Ecto neural progenitor cell (in vitro differentiated cells): ENCODE measurements around the gene APLP2.
"Not testable (repeated sequence)": the region's sequence is repeated elsewhere in the genome, so short reads cannot be mapped to it uniquely, and the experiment has no call there.

Source experiments
- DNase-seq: peaks from one replicate; pipeline ENCODE4 v3.0.0-alpha.2; 2018; ENCODE audit warnings: low spot score

APLP2 gene

DNA sequence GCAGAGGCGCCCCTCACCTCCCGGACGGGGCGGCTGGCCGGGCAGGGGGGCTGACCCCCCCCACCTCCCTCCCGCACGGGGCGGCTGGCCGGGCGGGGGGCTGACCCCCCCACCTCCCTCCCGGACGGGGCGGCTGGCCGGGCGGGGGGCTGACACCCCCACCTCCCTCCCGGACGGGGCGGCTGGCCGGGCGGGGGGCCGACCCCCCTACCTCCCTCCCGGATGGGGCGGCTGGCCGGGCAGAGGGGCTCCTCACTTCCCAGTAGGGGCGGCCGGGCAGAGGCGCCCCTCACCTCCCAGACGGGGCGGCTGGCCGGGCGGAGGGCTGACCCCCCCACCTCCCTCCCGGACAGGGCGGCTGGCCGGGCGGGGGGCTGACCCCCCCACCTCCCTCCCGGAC, 21.5 kb downstream of the APLP2 start:
- DNase-seq: not testable (repeated sequence)

DNA sequence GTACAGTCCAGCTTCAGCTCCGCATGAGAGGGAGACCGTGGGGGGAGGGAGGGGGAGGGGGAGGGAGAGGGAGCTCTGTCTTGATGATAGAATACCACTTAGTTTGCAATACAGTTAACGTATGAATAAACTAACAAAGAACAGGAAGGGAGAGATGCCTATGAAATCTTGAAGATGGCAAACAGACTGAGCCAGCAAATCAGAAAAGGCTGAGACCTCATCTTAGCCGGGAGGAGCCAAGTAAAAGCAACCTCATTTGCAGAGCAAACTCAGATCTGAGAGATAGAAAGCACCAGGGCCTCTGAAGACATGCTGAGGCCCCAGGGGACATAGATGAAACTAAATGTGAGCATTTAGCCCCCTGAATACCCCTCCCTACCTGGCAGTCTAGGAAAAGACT, 23.0 kb downstream of the APLP2 start:
- no peak for DNase-seq

DNA sequence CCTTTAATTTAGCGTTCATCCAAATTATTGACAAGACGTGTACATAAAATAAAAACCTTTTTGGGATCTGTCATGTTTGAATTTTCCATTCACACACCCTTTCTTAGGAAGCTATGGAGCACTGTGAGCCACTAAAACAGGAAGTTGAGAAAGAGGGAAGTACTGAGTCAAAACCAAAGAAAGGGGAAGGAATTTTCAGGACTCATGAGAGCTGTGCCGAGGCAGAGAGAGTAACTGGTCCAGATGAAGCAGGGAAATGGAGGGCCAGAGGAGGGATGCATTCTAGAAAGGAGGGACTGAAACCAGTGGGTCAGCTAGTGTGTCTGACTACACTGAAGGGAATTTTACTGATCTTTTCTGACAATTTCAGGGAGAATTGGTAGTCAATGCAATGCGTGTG, 24.9 kb downstream of the APLP2 start:
- DNase-seq: no peak

DNA sequence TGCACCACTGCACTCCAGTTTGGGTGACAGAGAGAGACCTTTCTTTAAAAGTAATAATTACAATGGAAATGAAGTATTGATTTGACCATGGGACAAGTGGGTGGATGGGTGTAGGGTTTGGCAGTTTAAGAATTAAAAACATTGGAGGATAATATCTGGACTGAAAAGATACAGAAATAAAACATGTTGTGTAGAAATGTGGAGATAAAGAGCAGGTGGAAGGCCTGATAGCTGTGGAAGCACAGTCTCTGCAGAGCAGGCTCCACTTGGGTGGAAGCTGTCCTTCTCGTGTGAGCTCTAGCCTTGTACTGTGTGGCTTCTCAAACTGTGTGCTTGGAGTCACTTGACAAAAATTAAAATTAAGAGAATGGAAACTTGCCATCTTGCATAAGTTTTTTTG, 25.6 kb downstream of the APLP2 start:
- no peak for DNase-seq

DNA sequence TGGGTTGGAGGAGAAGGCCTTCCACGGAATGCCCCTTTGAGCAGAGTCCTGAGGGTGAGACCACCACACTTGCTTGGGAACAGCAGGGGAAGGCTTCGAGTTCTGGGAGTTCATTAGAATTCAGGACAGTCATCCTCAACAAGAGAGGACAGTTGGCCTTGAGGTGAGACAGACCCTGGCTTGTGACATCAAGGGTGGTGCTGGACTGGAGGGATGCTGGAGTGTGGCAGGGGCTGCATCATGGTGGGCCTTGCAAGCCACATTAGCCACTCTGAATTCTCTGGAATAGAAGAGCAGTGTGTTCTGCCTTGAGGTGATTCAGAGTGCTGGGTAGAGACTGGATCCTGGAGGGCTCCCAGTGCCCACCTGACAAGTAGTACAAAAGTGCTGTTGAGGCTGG, 26.3 kb downstream of the APLP2 start:
- DNase-seq: no peak

DNA sequence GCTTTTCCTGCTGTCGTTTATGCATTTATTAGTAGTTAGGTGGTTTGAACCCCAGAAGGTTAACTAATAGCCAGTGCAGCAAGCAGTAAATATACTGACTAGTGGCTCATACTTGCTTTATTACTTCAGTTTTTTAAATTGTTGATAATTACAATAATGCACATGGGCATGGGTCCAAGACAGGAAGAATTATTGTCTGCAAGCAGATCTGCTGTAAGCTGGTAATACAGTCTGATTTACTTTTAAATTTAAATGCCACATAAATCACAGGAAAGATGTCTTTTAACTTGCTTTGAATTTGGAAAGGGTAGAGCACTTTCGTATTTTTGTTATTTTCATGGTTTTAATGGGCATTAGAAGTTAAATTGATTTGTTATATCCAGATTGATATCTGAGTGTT, 27.1 kb downstream of the APLP2 start:
- DNase-seq: no peak

DNA sequence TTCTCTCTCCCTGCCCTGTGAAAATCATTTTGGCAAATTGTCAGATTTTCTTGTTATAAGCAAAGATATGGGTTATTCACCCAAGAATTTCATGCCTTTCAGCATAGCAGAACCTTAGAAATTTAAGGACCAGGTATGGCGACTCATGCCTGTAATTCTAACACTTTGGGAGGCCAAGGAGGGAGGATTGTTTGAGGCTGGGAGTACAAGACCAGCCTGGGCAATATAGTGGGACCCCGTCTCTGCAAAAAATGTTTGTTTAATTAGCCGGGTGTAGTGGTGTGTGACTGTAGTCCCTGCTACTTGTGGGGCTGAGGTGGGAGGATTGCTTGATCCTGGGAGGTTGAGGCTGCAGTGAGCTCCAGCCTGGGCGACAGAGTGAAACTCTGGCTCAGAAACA, 27.6 kb downstream of the APLP2 start:
- no peak for DNase-seq

DNA sequence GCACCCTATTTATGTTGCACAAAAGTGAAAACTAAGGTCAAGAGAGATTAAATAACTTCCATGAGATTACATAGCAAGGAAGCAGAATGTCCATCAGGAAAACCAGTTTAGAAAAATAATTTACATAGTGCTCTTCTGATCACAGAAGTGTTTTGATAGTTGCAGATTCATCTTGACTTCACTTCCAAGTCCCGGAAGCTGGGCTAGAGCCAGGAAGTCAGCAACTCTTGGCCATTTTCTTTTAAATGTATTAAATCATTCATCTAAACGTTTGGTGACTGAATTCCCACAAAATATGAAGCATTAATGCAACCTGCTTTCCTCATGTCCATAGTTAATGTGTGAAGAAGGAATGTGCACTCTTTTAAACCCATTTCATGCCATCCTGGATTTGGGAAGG, 29.7 kb downstream of the APLP2 start:
- DNase-seq: no peak

DNA sequence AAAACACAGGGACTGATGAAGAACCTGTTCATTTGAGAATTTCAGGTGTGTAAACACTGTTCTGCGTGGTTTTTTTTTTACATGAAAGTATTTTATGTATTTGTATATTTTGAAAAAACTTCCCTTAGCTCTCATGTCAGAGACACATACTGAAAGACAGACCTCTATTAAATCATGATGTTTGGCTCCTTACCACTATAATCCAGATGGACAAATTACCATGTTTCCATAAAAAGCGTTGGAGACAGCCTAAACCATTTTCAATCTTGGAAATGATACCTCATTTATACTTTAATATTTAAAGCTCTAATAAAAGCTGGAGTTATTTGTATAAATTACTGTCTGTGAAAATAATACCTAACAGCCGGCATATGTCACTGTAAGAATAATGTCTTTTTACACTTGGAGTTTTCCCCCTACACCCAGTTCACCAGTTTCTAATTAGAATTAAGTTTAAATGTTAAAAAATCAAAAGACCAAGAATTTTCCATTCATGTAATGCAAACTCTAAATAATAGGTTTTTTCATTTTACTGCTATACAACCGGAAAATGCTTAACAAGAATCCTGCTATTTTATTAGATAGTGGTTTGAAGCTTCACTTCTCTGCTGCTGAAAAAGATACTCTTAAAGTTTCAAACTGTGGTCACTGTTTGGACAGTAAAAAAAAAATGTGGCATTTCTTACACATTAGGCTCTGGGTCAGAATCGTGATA, 30.8 kb downstream of the APLP2 start:
- DNase-seq: no peak

DNA sequence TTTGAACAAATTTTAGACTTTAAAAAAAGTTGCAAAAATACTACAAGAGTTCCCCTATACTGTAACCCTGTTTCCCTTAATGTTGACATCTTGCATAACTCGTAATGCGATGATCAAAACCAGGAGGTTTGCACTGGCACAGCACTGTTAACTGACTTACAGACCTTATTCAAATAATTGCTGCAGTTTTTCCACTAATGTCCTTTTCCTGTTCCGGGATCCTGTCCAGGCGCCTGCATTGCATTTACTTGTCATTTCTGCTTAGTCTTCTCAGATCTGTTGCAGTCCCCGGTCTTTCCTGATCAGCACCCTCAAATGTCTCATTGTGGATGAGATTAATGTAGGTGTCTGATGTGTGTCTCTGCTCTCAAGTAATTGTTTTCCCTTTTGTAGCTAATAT, 32.0 kb downstream of the APLP2 start:
- DNase-seq: no peak

DNA sequence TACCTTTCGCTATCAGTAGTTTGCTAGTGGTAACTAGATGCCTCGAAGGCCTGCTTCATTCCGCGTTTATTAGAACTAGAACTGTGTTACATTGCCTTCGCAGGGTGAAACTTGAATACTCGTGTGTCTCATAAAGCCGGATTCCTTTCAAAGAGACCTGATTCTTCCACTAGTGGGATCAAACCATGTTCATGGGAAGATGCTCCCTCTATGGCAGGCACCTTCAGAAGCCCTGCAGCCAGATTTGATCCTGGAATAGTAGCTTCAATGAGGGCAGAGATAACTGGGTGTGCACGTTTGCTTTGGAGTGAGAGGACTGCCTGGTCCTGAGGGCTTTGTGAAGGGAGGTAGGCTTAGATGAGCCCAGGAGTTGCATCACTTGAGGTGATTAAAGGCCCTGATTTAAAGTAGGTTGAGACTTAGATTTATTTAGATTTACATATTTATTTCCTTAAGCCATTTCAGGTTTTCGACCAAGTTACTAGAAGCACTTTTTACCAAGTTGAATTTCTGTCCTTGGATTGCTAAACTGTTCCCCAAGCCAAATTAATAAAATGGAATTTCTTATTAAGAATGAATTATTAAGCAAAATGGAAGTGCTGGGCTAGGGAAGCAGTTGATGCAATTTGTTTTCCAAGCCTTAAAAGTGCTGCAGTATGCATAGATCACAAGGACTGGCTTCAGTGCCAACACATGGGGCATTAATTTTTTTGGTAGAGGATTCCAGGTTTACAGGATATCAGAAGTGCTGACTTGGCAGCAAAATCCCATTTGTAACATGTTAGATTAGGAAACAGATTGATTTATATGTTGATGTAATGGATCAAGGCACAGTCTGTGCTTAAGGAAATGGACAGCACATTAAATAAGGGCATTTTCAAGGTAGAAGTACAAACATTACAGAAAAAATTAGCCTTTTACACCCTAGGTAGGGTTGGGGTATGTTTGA, 32.9 kb downstream of the APLP2 start:
- DNase-seq: no peak

DNA sequence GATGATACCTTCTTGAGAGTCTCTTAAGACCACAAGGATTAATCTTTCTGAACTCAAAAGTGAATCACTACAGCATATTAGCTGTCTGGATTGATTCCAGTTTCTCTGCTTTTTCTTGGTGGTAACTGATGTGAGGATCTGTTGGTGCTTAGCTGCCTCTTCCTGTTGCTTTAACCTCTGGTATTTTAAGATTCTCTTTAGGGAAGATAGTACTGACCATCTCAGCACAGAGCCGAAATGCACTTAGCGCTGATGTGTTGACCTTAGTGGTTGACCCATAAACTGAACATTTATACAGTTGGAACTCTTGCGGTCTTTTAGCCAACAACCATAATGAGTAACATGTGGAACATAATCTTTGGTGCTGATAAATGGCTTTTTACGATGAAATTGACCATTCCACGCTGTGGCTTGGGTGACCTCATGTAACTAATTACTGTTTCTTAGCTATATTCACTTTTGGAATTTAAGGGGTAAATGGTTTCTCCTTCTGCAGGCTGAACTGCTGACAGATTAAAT, 33.7 kb downstream of the APLP2 start:
- no peak for DNase-seq

DNA sequence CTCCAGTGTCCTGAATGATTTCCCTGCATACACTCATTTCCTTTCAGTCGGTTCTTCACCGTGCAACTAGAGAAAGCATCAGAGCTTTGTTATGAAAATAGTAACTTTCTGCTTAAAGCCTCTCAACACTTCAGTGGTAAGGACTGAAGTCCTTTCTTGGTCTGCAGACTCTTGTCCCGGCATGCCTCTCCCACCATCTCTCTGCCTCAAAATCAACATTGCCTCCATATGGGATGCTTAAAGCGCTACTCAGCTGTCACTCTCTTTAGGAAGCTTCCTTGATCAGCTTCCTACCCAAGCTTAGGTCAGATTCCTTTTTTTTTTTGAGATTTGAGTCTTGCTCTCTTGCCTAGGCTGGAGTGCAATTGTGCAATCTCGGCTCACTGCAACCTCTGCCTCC, 36.7 kb downstream of the APLP2 start:
- DNase-seq: no peak

DNA sequence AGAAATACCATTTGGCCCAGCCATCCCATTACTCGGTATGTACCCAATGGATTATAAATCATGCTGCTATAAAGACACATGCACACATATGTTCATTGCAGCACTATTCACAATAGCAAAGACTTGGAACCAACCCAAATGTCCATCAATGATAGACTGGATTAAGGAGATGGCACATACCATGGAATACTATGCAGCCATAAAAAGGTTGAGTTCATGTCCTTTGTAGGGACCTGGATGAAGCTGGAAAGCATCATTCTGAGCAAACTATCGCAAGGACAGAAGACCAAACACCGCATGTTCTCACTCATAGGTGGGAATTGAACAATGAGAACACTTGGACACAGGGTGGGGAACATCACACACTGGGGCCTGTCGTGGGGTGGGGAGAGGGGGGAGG, 39.0 kb downstream of the APLP2 start:
- DNase-seq: not testable (repeated sequence)

DNA sequence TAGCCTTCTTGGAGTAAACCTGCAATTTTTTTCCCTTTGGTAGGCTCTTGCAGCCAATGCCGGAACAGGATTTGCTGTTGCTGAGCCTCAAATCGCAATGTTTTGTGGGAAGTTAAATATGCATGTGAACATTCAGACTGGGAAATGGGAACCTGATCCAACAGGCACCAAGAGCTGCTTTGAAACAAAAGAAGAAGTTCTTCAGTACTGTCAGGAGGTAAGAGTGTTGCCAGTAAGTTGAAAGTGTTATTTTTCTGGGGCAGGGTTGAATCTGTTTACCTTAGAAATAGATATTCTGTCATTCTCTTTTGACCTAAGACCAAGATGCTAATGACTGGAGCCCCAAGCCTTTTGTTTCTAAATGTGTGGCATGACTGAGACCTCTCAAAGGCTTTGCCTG, 39.7 kb downstream of the APLP2 start:
- no peak for DNase-seq

DNA sequence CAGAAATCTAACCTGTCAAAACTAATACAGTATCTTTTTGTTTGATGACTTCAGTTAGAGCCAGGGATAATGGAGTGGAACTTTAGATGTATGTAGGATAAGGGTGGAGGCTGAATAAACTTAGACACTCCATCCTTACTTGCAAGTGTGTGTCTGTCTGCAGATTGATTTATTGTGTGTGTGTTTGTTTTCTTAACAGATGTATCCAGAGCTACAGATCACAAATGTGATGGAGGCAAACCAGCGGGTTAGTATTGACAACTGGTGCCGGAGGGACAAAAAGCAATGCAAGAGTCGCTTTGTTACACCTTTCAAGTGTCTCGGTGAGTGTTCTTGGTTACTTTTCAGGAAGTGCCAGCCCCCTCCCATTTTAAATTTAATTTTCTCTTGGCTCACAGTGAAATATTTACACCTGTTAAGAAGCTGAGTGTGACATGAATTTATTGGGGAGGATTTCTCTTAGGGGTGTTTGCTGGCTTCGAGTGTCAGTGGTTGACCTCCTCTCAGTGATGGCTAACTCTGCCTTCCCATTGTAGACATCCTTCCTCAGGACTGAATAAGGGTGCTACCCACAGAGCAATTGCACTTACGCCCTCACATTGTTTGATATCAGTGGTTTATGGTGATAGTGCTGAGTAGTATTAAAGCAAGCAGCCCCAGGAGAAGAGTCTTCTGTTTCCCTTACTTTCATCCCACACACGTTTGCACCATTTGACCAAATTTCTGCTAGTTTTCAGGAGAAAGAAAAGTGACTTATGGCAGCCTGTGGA, 40.8 kb downstream of the APLP2 start:
- no peak for DNase-seq

DNA sequence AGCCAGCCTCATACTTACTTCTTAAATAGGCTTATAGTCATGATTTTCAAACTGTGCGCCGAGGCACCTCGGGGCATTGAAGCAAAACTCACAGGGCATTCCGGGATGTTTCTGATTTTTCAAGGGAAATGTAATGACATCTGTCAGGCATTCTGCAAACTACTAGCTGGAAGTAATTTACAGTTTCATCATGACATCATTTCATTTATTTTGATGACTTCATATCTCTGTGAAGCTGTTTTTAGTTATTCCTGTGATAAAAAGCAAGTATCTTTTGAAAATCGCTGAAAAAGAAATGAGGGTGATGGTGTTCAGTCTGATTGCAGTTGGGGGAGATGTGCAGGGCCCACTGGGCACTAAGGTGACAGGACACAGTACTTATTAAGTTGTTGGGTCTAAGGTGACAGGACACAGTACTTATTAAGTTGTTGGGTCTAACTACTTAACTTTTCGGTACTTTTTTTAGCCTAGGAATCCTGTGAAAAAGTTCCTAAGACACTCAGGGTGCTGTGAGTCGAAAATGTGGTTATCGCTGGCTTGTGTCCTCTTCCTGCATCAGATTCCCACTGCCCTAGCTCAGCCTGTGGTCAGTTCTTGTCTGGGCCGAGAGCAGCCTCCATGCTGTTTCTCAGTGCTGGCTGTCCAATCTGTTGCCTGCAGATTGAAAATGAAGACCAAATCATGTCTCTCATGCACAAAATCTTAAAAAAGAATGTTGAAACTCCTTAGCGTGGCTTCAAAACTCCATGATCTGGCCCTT, 42.6 kb downstream of the APLP2 start:
- no peak for DNase-seq

DNA sequence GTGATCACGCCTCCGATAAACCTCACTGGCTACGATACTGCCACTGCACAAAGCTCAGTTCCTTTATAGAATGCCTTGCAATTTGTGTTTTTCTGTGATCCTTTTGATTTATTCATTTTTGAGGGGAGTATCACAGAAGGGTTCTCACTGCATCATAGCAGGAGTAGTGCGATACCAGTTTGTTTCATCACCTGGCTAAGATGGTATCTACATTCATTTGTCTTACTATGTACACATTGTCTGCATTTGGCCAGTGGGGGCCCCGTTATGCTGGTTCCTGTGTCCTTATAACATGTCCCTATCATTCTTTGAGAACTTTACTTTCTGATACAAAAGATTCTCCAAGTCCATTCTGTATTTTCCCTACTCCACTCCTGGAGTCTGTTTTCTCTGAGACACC, 44.6 kb downstream of the APLP2 start:
- DNase-seq: no peak

DNA sequence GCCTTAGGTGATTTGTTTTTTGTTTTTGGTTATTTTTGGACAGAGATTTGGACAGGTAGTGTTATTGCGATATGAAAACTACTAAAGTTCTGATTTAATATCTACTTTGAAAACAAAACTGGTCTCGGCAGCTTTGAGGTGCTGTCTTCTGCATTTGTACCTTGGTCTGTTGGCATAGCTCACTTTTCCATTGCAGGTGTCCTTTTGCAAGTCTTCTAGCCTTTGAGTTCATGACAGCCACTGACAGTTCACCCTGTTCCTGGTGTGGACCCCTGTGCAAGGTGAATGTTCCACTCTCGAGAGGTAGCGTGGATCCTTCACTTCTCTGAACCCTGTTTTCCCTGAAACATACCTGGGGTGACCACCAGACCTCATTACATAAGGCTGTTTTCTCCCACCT, 45.0 kb downstream of the APLP2 start:
- DNase-seq: no peak

DNA sequence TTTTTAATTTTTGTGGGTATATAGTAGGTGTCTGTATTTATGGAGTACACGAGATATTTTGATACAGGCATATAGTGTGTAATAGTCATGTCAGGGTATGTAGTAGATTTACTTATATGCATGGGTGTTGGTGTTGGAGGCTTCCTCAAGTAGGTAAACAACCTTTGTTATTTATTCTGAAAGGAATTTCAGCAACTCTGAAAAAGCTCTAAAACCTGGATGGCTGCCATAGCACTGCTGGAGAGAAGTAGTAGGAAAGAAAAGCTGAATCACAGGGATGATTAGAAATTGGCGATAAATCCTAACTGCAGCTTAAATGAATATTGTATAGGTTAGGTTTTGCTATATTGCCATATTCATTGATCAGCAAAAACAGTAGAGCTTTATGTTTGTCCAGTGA, 45.5 kb downstream of the APLP2 start:
- DNase-seq: no peak

DNA sequence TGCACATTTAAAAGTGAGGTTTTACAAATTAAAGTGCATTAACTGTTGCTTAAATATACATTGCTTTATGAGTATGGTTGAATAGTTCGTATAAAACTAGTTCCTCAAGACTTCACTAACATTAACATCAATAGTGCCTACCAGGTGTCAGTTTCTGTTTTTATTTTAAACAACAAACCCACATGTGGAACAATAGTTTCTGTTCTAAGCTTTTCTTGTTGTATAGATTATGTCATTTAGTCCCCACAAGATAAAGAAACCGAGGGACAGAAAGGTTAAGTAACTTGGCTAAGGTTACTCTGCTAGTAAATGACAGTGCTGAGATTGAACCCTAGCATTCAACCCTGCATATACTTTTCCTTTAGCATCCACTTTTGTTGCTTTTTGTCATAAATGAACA, 48.5 kb downstream of the APLP2 start:
- no peak for DNase-seq
